ENCODE results near the gene ACTL8. TPM values are rescaled to one million over a fixed set of nuclear protein-coding genes. Genes with fewer than 3 reads are reported as not detected.

The ACTL8 gene
- total RNA-seq, 1 experiment from 2014 or later: 0.69 TPM

GRCh38 chr1:17745479-17745955, 9.6 kb upstream of the ACTL8 start:
- intact Hi-C loops (cut with micrococcal nuclease): no loop called here
- H3K4me3 ChIP-seq (replicated peaks in 1 of 2; ENCODE audit: low read depth in 1 of 2, low read length in 2 of 2): no peak overlapping the region
- no peak for DNase-seq (ENCODE audit: low read depth, low spot score)
- TF ChIP-seq JUND (IDR thresholded peaks at IDR 0.05) (no peak), CTCF (IDR thresholded peaks at IDR 0.05 in 2 of 3, conservative IDR thresholded peaks at IDR 0.05 in 1 of 3; ENCODE audit: borderline replicate concordance in 1 of 3, insufficient read depth in 1 of 3, low read depth in 2 of 3, low read length in 2 of 3) (no peak), POLR2A (IDR thresholded peaks at IDR 0.05; ENCODE audit: borderline replicate concordance, extremely low read depth, insufficient read depth, insufficient read length) (no peak), TCF7L2 (IDR thresholded peaks at IDR 0.05; ENCODE audit: borderline replicate concordance, extremely low read depth, insufficient read depth, insufficient read length) (no peak), YY1 (IDR thresholded peaks at IDR 0.05; ENCODE audit: extremely low read depth, insufficient replicate concordance, low read depth, low read length) (no peak), ZFX (IDR thresholded peaks at IDR 0.05) (no peak), SIN3A (IDR thresholded peaks at IDR 0.05; ENCODE audit: low read depth) (no peak), ATF3 (IDR thresholded peaks at IDR 0.05) (no peak), SP1 (IDR thresholded peaks at IDR 0.05; ENCODE audit: low read depth) (no peak), REST (IDR thresholded peaks at IDR 0.05; ENCODE audit: low read depth) (no peak), MAX (IDR thresholded peaks at IDR 0.05) (no peak), ELF1 (IDR thresholded peaks at IDR 0.05; ENCODE audit: borderline replicate concordance, low read depth) (no peak), RAD21 (IDR thresholded peaks at IDR 0.05; ENCODE audit: low read depth) (no peak), ZBTB33 (IDR thresholded peaks at IDR 0.05; ENCODE audit: extremely low read depth, insufficient replicate concordance, low read length) (no peak), EZH2phosphoT487 (IDR thresholded peaks at IDR 0.05; ENCODE audit: borderline replicate concordance) (no peak), EZH2 (IDR thresholded peaks at IDR 0.05) (no peak)
- no peaks in the 10 kb centered on the region for H3K9me2 ChIP-seq (ENCODE audit: insufficient read depth)
- peaks cover 9% of the 10 kb centered on the region; the same call in 1 of the 2 replicates for H3K27me3 ChIP-seq (ENCODE audit: insufficient read depth, low read length)
- ChIA-PET CTCF (no interaction called here), RAD21 (ENCODE audit: low non-redundant PET in 1 of 2, low total read pairs in 2 of 2, uncharacterized antibody in 2 of 2, unreplicated experiment in 2 of 2) (no interaction called here), POLR2A (no interaction called here)
- H3K36me3 ChIP-seq (ENCODE audit: control insufficient read depth in 1 of 2, insufficient read depth in 2 of 2, low read length in 2 of 2): no peaks in the 10 kb centered on the region
- no peak overlapping the region for H3K27ac ChIP-seq (ENCODE audit: low read depth, low read length)
- BruUV-seq (replicated peaks): no TSS peak
- no peak overlapping the region for H2AFZ ChIP-seq (ENCODE audit: low read depth, low read length, poor library complexity, severe bottlenecking)
- no peaks in the 10 kb centered on the region for H3K4me1 ChIP-seq (ENCODE audit: control insufficient read depth in 1 of 2, insufficient read depth in 2 of 2, low read length in 2 of 2)
- H3K4me2 ChIP-seq (ENCODE audit: low read length): no peak overlapping the region
- no peak overlapping the region for H3K9ac ChIP-seq (ENCODE audit: low read length)
- no peak for ATAC-seq
- H4K20me1 ChIP-seq (ENCODE audit: insufficient read depth): no peaks in the 10 kb centered on the region
- no peaks in the 10 kb centered on the region for H3K9me3 ChIP-seq (ENCODE audit: control insufficient read depth in 1 of 2, insufficient read depth in 1 of 2, low read depth in 1 of 2, low read length in 2 of 2)
- H3K79me2 ChIP-seq (ENCODE audit: insufficient read depth, low read length): no peaks in the 10 kb centered on the region
